Gastroesophageal sphincter (tissue), 4 donors: ENCODE data around the gene NRXN3. TPM values are rescaled to one million over a fixed set of nuclear protein-coding genes. Genes with fewer than 3 reads are reported as not detected.

Source experiments
- ATAC-seq: fragments of 150-250 bp; one replicate; pipeline ENCODE4 v1.9.1; 2016; ENCODE audit warnings: mild to moderate bottlenecking, moderate library complexity
- H3K27ac ChIP-seq, 4 donors: fragments of 200-600 bp; sonication (generic) in 3 of 4; 1 replicate in 3 of 4; 2 replicates in 1 of 4; pipeline ENCODE4 v1.5.1; 2016 to 2019
- H3K27me3 ChIP-seq: fragments of 200-600 bp; sonication (generic); one replicate; pipeline ENCODE4 v1.5.1; 2019
- H3K36me3 ChIP-seq, 2 donors: fragments of 200-600 bp; sonication (generic); one replicate each; pipeline ENCODE4 v1.5.1; 2019; ENCODE audit warnings: control low read depth in 1 of 2
- H3K4me1 ChIP-seq, 3 donors: fragments of 200-600 bp; sonication (generic); 1 replicate in 2 of 3; 2 replicates in 1 of 3; pipeline ENCODE4 v1.5.1; 2016 to 2019; ENCODE audit warnings: control low read depth in 2 of 3
- H3K4me3 ChIP-seq, 2 donors: fragments of 200-600 bp; sonication (generic); one replicate each; pipeline ENCODE4 v1.5.1; 2019; ENCODE audit warnings: mild to moderate bottlenecking in 1 of 2, moderate library complexity in 1 of 2
- H3K9me3 ChIP-seq, 3 donors: fragments of 200-600 bp; sonication (generic); one replicate each; pipeline ENCODE4 v1.5.1; 2017 to 2019; ENCODE audit warnings: control low read depth in 2 of 3
- CTCF ChIP-seq, 4 experiments: fragments of 200-600 bp in 2 of 4; fragments of 450-650 bp in 2 of 4; sonication (generic) in 1 of 4; IDR thresholded peaks; one replicate each; pipeline ENCODE4 v1.5.1; 2017 to 2019; ENCODE audit warnings: antibody characterized with exemption in 4 of 4, mild to moderate bottlenecking in 2 of 4, moderate library complexity in 2 of 4
- EP300 ChIP-seq: sonication (generic); formaldehyde crosslinking; IDR thresholded peaks from one replicate; pipeline ENCODE4 v1.6.1; 2017; ENCODE audit warnings: antibody characterized with exemption, mild to moderate bottlenecking
- POLR2A ChIP-seq, 2 donors: fragments of 450-650 bp; IDR thresholded peaks; one replicate each; pipeline ENCODE4 v1.6.1; 2017; ENCODE audit warnings: antibody characterized with exemption in 2 of 2, mild to moderate bottlenecking in 2 of 2, moderate library complexity in 1 of 2
- POLR2AphosphoS5 ChIP-seq: sonication (generic); formaldehyde crosslinking; IDR thresholded peaks from one replicate; pipeline ENCODE4 v1.6.1; 2017; ENCODE audit warnings: antibody characterized with exemption
- WGBS, 2 donors: methylation state at CpG; one replicate each; pipeline ENCODE4 v1.1.5; 2018; ENCODE audit warnings: low coverage in 1 of 2; 5-methylcytosine and 5-hydroxymethylcytosine counted together
- total RNA-seq, 4 donors: library from RNA; depleted of rRNA; stranded (reverse); fragments of >200 nt; gene quantifications; one replicate each; pipeline ENCODE4 v1.1.0, GENCODE V29; 2016

The NRXN3 gene
- total RNA-seq, 4 donors from 2014 or later, result 74.2 to 192 (median 98.2) TPM

GRCh38 chr14:79036441-79036840 lies 866.3 kb downstream of the NRXN3 start:
- Histone ChIP-seq H3K27me3 (no peaks in the 10 kb centered on the region), H3K4me1 (peaks cover 0 to 13% (median 0%) of the 10 kb centered on the region in 3 donors), H3K9me3 (peaks cover 0 to 11% (median 0%) of the 10 kb centered on the region in 3 donors), H3K27ac (no peak overlapping the region), H3K4me3 (no peak overlapping the region), H3K36me3 (no peaks in the 10 kb centered on the region)
- WGBS, 2 donors, result 78 to 89% methylated on average over 4 of the region's 4 CpGs
- TF ChIP-seq EP300 (no peak), POLR2A (IDR thresholded peaks at IDR 0.05) (no peak), POLR2AphosphoS5 (no peak), CTCF (IDR thresholded peaks at IDR 0.05) (no peak)
- ATAC-seq, result no peak

GRCh38 chr14:79037106-79037505 lies 866.9 kb downstream of the NRXN3 start:
- Histone ChIP-seq H3K4me3 (no peak overlapping the region), H3K9me3 (peaks cover 0 to 11% (median 0%) of the 10 kb centered on the region in 3 donors), H3K36me3 (no peaks in the 10 kb centered on the region), H3K4me1 (peaks cover 0 to 10% (median 0%) of the 10 kb centered on the region in 3 donors), H3K27ac (no peak overlapping the region), H3K27me3 (no peaks in the 10 kb centered on the region)
- no peak for TF ChIP-seq CTCF (IDR thresholded peaks at IDR 0.05)
- WGBS, 2 donors, result 84 to 97% methylated on average over 3 of the region's 3 CpGs
- ATAC-seq, result no peak

GRCh38 chr14:79037593-79037992 lies 867.4 kb downstream of the NRXN3 start:
- Histone ChIP-seq H3K4me3 (no peak overlapping the region), H3K36me3 (no peaks in the 10 kb centered on the region)
- 77 to 81% methylated on average over 5 of the region's 7 CpGs for WGBS, 2 donors

GRCh38 chr14:79040790-79041189 lies 870.6 kb downstream of the NRXN3 start:
- Histone ChIP-seq H3K9me3 (peaks cover 0 to 11% (median 0%) of the 10 kb centered on the region in 3 donors), H3K4me3 (no peak overlapping the region)
- ATAC-seq, result no peak

More at GRCh38 chr14:79037593-79037992, 867.4 kb downstream of the NRXN3 start:
- Histone ChIP-seq H3K9me3 (peaks cover 0 to 11% (median 0%) of the 10 kb centered on the region in 3 donors), H3K27ac (no peak overlapping the region), H3K4me1 (peaks cover 0 to 5% (median 0%) of the 10 kb centered on the region in 3 donors), H3K27me3 (no peaks in the 10 kb centered on the region)
- no peak for TF ChIP-seq CTCF (IDR thresholded peaks at IDR 0.05)
- no peak for TF ChIP-seq POLR2AphosphoS5
- no peak for TF ChIP-seq POLR2A (IDR thresholded peaks at IDR 0.05)
- TF ChIP-seq EP300, result no peak
- ATAC-seq, result no peak

More at GRCh38 chr14:79040790-79041189, 870.6 kb downstream of the NRXN3 start:
- Histone ChIP-seq H3K27ac (no peak overlapping the region), H3K36me3 (no peaks in the 10 kb centered on the region), H3K27me3 (no peaks in the 10 kb centered on the region), H3K4me1 (no peaks in the 10 kb centered on the region)
- 100% methylated on average over 1 of the region's 1 CpG for WGBS, 2 donors
- TF ChIP-seq POLR2AphosphoS5 (no peak), POLR2A (IDR thresholded peaks at IDR 0.05) (no peak), EP300 (no peak), CTCF (IDR thresholded peaks at IDR 0.05) (no peak)
